ENCODE data around the gene LRRN2.

DNA sequence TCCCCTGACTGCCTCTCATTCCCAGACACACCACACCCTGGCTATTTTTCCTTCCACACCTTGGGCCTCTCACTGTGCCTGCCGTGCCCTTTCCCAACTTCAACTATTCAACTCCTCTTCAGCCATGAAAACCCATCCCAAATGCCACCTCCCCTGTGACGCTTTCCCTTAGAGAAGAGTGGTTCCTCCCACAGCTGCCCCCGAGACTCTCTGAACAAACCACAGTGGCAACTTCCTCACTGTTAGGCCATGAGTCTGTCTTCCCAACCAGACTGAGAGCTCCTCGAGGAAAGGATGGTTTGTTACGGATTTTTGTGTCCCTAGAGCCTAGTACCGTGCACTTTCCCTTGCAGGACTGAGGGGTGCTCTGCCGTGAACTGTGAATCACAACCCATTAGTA is 59.2 kb downstream of the LRRN2 start:
- TF ChIP-seq, protein P1, sequence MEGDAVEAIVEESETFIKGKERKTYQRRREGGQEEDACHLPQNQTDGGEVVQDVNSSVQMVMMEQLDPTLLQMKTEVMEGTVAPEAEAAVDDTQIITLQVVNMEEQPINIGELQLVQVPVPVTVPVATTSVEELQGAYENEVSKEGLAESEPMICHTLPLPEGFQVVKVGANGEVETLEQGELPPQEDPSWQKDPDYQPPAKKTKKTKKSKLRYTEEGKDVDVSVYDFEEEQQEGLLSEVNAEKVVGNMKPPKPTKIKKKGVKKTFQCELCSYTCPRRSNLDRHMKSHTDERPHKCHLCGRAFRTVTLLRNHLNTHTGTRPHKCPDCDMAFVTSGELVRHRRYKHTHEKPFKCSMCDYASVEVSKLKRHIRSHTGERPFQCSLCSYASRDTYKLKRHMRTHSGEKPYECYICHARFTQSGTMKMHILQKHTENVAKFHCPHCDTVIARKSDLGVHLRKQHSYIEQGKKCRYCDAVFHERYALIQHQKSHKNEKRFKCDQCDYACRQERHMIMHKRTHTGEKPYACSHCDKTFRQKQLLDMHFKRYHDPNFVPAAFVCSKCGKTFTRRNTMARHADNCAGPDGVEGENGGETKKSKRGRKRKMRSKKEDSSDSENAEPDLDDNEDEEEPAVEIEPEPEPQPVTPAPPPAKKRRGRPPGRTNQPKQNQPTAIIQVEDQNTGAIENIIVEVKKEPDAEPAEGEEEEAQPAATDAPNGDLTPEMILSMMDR (IDR thresholded peaks at IDR 0.05; ENCODE audit: low read length) = no peak
- TF ChIP-seq EZH2 (IDR thresholded peaks at IDR 0.05; ENCODE audit: borderline replicate concordance, low read length) = no peak
